KG1 (cell line): ENCODE data around the gene RNPEPL1.

Experiments used
- DNase-seq: peaks from one replicate; lab custom pipeline; 2025; lab: John Stamatoyannopoulos, UW

RNPEPL1 gene

GRCh38 chr2:240576436-240577205, 8.3 kb downstream of the RNPEPL1 start:
- DNase-seq: no peak

- DNase-seq: no peak
These were observed 9.2 kb downstream of the RNPEPL1 start for GRCh38 chr2:240577281-240578109.

GRCh38 chr2:240578110-240578450, 9.8 kb downstream of the RNPEPL1 start:
- DNase-seq: no peak

- no peak for DNase-seq
These were observed 10.2 kb downstream of the RNPEPL1 start for GRCh38 chr2:240578488-240578887.

GRCh38 chr2:240579071-240579762, 10.9 kb downstream of the RNPEPL1 start:
- DNase-seq: no peak

- DNase-seq: no peak
These were observed 11.7 kb downstream of the RNPEPL1 start for GRCh38 chr2:240579771-240580614.

- DNase-seq: no peak
These were observed 13.5 kb downstream of the RNPEPL1 start for GRCh38 chr2:240581811-240582210.

- DNase-seq: no peak
These were observed 14.5 kb downstream of the RNPEPL1 start for GRCh38 chr2:240582781-240583180.

- DNase-seq: no peak
These were observed 15.5 kb downstream of the RNPEPL1 start for GRCh38 chr2:240583774-240584173.

GRCh38 chr2:240584486-240585031, 16.3 kb downstream of the RNPEPL1 start:
- DNase-seq: no peak

- no peak for DNase-seq
These were observed 16.8 kb downstream of the RNPEPL1 start for GRCh38 chr2:240585101-240585500.

- no peak for DNase-seq
These were observed 17.5 kb downstream of the RNPEPL1 start for GRCh38 chr2:240585681-240586197.

- peak; percentile 89 for DNase-seq
These were observed 18.1 kb downstream of the RNPEPL1 start, which contains the start of gene CAPN10 for GRCh38 chr2:240586198-240586918. TSS of gene CAPN10 (plus strand) at chr2:240586734. CDS start at chr2:240586912, 178 bp downstream.

GRCh38 chr2:240586919-240587800, 18.9 kb downstream of the RNPEPL1 start:
- DNase-seq: no peak

GRCh38 chr2:240588006-240588655, 19.8 kb downstream of the RNPEPL1 start:
- DNase-seq: no peak

GRCh38 chr2:240588669-240589068, 20.4 kb downstream of the RNPEPL1 start:
- no peak for DNase-seq

- no peak for DNase-seq
These were observed 21.1 kb downstream of the RNPEPL1 start for GRCh38 chr2:240589375-240589774.

GRCh38 chr2:240589850-240590525, 21.7 kb downstream of the RNPEPL1 start:
- DNase-seq: no peak
